ENCODE data around the gene EFCAB12.

EFCAB12 gene

DNA sequence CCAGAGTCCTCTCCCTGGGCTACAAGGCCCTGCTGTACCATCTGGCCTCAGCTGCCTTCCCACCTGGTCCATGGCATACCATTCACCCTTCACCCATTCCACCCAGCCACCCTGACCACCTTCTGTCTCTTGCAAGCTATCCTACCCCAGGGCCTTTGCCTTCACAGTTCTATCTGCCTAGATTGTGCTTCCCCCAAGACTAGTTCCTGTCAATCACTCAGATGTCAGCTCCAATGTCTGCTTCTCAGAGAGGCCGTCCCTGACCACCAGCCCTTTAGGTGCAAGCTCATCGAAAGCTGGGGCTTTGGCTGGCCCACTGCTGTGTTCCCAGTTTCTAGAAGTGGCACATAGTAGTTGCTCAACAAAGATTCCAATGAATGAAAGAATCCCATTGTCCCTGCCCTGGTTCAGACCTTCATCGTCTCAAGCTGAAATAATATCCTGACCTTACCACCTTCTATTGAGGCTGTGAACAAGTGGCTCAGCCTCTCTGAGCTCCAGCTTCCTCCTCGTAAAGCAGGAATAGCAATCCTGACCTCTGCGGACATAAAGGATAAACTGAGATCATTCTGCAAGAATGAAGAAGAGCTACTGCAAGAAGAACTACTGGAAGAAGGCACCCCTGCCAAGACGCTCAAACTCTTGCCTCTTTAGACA lies 15.8 kb downstream of the EFCAB12 start:
- Histone ChIP-seq H3K4me1 (ENCODE audit: low read length) (peaks cover 3% of the 10 kb centered on the region; the same call in 1 of the 2 replicates), H3K4me2 (ENCODE audit: low read length) (no peak overlapping the region), H4K20me1 (ENCODE audit: insufficient read depth, low read length) (no peaks in the 10 kb centered on the region), H3K27ac (ENCODE audit: low read length) (no peak overlapping the region), H3K9ac (ENCODE audit: low read length) (no peak overlapping the region), H3K4me3 (ENCODE audit: low read length) (no peak overlapping the region), H3K36me3 (replicated peaks; ENCODE audit: low read depth, low read length) (no peaks in the 10 kb centered on the region), H3K27me3 (ENCODE audit: low read depth, low read length) (no peaks in the 10 kb centered on the region), H3K9me3 (ENCODE audit: insufficient read depth, low read length) (no peaks in the 10 kb centered on the region), H2AFZ (ENCODE audit: low read depth, low read length) (no peak overlapping the region), H3K79me2 (ENCODE audit: low read length) (no peaks in the 10 kb centered on the region)
- TF ChIP-seq, protein P1, sequence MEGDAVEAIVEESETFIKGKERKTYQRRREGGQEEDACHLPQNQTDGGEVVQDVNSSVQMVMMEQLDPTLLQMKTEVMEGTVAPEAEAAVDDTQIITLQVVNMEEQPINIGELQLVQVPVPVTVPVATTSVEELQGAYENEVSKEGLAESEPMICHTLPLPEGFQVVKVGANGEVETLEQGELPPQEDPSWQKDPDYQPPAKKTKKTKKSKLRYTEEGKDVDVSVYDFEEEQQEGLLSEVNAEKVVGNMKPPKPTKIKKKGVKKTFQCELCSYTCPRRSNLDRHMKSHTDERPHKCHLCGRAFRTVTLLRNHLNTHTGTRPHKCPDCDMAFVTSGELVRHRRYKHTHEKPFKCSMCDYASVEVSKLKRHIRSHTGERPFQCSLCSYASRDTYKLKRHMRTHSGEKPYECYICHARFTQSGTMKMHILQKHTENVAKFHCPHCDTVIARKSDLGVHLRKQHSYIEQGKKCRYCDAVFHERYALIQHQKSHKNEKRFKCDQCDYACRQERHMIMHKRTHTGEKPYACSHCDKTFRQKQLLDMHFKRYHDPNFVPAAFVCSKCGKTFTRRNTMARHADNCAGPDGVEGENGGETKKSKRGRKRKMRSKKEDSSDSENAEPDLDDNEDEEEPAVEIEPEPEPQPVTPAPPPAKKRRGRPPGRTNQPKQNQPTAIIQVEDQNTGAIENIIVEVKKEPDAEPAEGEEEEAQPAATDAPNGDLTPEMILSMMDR (IDR thresholded peaks at IDR 0.05; ENCODE audit: low read depth, low read length), result no peak
- no peak for TF ChIP-seq EZH2phosphoT487 (IDR thresholded peaks at IDR 0.05; ENCODE audit: low read depth)

DNA sequence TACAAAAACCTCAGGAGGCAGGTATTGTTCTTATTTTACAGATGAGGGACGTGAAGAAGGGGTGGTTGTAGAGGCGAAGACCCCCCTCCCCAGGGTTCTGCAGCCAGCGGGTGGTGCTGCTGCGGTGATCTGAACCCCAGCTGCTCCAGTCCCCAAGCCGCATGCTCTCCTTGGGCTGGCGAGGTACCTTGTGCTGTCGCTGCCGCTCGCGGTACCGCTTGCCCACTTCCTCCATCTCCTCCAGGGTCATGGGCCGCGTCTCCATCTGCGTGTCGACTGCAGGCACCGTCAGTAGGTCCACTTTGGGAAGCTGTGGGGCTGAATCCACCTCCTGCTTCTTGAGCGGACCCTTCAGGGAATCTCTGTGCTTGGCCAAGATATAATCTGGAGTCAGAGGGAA lies 17.5 kb downstream of the EFCAB12 start:
- no peak for TF ChIP-seq EZH2phosphoT487 (IDR thresholded peaks at IDR 0.05; ENCODE audit: low read depth)
- TF ChIP-seq, protein P1 (IDR thresholded peaks at IDR 0.05; ENCODE audit: low read depth, low read length), result no peak
- Histone ChIP-seq H4K20me1 (ENCODE audit: insufficient read depth, low read length) (no peaks in the 10 kb centered on the region), H3K27ac (ENCODE audit: low read length) (no peak overlapping the region), H3K9me3 (ENCODE audit: insufficient read depth, low read length) (no peaks in the 10 kb centered on the region), H3K4me1 (ENCODE audit: low read length) (peaks cover 3% of the 10 kb centered on the region; the same call in 1 of the 2 replicates), H3K27me3 (ENCODE audit: low read depth, low read length) (no peaks in the 10 kb centered on the region), H3K4me2 (ENCODE audit: low read length) (no peak overlapping the region), H3K36me3 (replicated peaks; ENCODE audit: low read depth, low read length) (no peaks in the 10 kb centered on the region), H3K4me3 (ENCODE audit: low read length) (no peak overlapping the region), H2AFZ (ENCODE audit: low read depth, low read length) (no peak overlapping the region), H3K9ac (ENCODE audit: low read length) (no peak overlapping the region), H3K79me2 (ENCODE audit: low read length) (no peaks in the 10 kb centered on the region)

DNA sequence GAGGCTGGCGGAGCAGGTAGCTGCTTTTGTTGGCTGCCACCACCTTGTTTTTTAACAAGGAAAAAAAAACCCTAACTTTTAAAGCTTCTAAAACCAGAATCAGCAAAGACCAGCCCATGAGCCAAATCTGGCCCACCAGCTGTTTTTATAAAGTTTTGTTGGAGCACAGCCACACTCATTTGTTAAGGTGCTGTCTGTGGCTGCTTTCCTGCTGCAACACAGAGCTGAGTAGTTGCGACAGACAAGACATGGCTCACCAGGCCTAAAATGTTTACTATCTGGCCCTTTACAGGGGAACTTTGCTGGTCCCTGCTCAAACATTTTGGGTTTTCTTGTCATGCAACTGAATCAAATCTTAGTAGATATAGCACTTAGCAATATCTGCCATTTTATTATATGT lies 18.9 kb downstream of the EFCAB12 start:
- no peaks in the 10 kb centered on the region for H3K27me3 ChIP-seq (ENCODE audit: low read depth, low read length)
- TF ChIP-seq EZH2phosphoT487 (IDR thresholded peaks at IDR 0.05; ENCODE audit: low read depth), result no peak
- TF ChIP-seq, protein P1 (IDR thresholded peaks at IDR 0.05; ENCODE audit: low read depth, low read length), result no peak
- H3K27ac ChIP-seq (ENCODE audit: low read length), result no peak overlapping the region

DNA sequence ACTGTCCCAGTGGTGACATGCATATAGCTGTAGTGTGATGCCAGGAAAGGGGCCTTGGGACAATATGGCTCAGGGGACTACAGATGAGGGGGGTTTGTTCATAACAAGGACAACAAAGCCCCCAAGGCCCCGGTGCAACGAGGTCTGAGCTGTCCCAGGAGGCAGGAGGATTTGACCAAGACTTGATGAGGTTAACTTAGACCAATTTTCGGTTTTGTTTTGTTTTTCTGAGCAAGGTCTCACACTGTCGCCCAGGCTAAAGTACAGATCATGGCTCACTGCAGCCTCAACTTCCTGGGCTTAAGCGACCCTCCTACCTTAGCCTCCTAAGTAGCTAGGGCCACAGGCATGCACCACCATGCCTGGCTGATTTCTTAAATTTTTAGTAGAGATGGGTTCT lies 23.8 kb downstream of the EFCAB12 start:
- Histone ChIP-seq H4K20me1 (ENCODE audit: insufficient read depth, low read length) (no peaks in the 10 kb centered on the region), H2AFZ (ENCODE audit: low read depth, low read length) (no peak overlapping the region), H3K36me3 (replicated peaks; ENCODE audit: low read depth, low read length) (no peaks in the 10 kb centered on the region), H3K9me3 (ENCODE audit: insufficient read depth, low read length) (no peaks in the 10 kb centered on the region), H3K27ac (ENCODE audit: low read length) (no peak overlapping the region), H3K79me2 (ENCODE audit: low read length) (no peaks in the 10 kb centered on the region), H3K4me1 (ENCODE audit: low read length) (peaks cover 6% of the 10 kb centered on the region), H3K9ac (ENCODE audit: low read length) (no peak overlapping the region), H3K4me3 (ENCODE audit: low read length) (no peak overlapping the region), H3K4me2 (ENCODE audit: low read length) (no peak overlapping the region), H3K27me3 (ENCODE audit: low read depth, low read length) (no peaks in the 10 kb centered on the region)
- TF ChIP-seq, protein P1 (IDR thresholded peaks at IDR 0.05; ENCODE audit: low read depth, low read length), result no peak
- TF ChIP-seq EZH2phosphoT487 (IDR thresholded peaks at IDR 0.05; ENCODE audit: low read depth), result no peak

More for the DNA sequence above, 18.9 kb downstream of the EFCAB12 start:
- Histone ChIP-seq H2AFZ (ENCODE audit: low read depth, low read length) (no peak overlapping the region), H4K20me1 (ENCODE audit: insufficient read depth, low read length) (no peaks in the 10 kb centered on the region), H3K4me1 (ENCODE audit: low read length) (peaks cover 3% of the 10 kb centered on the region; the same call in 1 of the 2 replicates), H3K79me2 (ENCODE audit: low read length) (no peaks in the 10 kb centered on the region), H3K36me3 (replicated peaks; ENCODE audit: low read depth, low read length) (no peaks in the 10 kb centered on the region), H3K9ac (ENCODE audit: low read length) (no peak overlapping the region), H3K9me3 (ENCODE audit: insufficient read depth, low read length) (no peaks in the 10 kb centered on the region), H3K4me2 (ENCODE audit: low read length) (no peak overlapping the region), H3K4me3 (ENCODE audit: low read length) (no peak overlapping the region)
